GM10847 (cell line): ENCODE measurements around the gene ELAVL2.

Experiments used
- POLR2A ChIP-seq: IDR thresholded peaks from 2 replicates; pipeline ENCODE4 v1.6.1; 2011; ENCODE audit not compliant: insufficient read length; ENCODE audit errors: extremely low read depth

Gene ELAVL2

GRCh38 chr9:23826120-23826629, at the start of gene ELAVL2:
TSS of gene ELAVL2 (minus strand) at chr9:23826240. CDS start at chr9:23762234, 64,006 bp downstream.
- no peak for TF ChIP-seq POLR2A

- TF ChIP-seq POLR2A = no peak
These were observed 32.2 kb upstream of the ELAVL2 start for GRCh38 chr9:23858234-23858633.

- TF ChIP-seq POLR2A = no peak
These were observed 30.0 kb upstream of the ELAVL2 start for GRCh38 chr9:23855873-23856604.

GRCh38 chr9:23850690-23851629, 24.9 kb upstream of the ELAVL2 start:
- TF ChIP-seq POLR2A = no peak

- TF ChIP-seq POLR2A = no peak
These were observed 24.2 kb upstream of the ELAVL2 start for GRCh38 chr9:23850242-23850689.

- TF ChIP-seq POLR2A = no peak
These were observed 23.5 kb upstream of the ELAVL2 start for GRCh38 chr9:23849379-23850035.

- no peak for TF ChIP-seq POLR2A
These were observed 16.6 kb upstream of the ELAVL2 start for GRCh38 chr9:23842565-23843129.

- no peak for TF ChIP-seq POLR2A
These were observed 15.3 kb upstream of the ELAVL2 start for GRCh38 chr9:23841304-23841703.

- TF ChIP-seq POLR2A = no peak
These were observed 11.0 kb upstream of the ELAVL2 start for GRCh38 chr9:23837038-23837437.

GRCh38 chr9:23830929-23831730, 5.1 kb upstream of the ELAVL2 start:
- TF ChIP-seq POLR2A = no peak

- TF ChIP-seq POLR2A = no peak
These were observed 4.4 kb upstream of the ELAVL2 start for GRCh38 chr9:23830476-23830805.

GRCh38 chr9:23829580-23830475, 3.8 kb upstream of the ELAVL2 start:
- no peak for TF ChIP-seq POLR2A

GRCh38 chr9:23825700-23826099, 340 bp downstream of the ELAVL2 start:
- no peak for TF ChIP-seq POLR2A
